B cell (primary cell): ENCODE results near the gene CD163L1. TPM values are rescaled to one million over a fixed set of nuclear protein-coding genes. Genes with fewer than 3 reads are reported as not detected.

Experiments
- ATAC-seq: fragments of 200-7000 bp; cut with Tn5 transposase; one replicate; pipeline ENCODE4 v1.10.0; 2021; ENCODE audit warnings: low read depth, mild to moderate bottlenecking, moderate number of reproducible peaks, moderate library complexity
- CTCF ChIA-PET: fragments of 350-600 bp; sonication (Branson Sonifier 250); formaldehyde crosslinking; loops from one replicate; lab custom pipeline; 2021; ENCODE audit warnings: antibody characterized with exemption, inconsistent platforms; lab: Charles Lee
- POLR2A ChIA-PET: fragments of 350-600 bp; sonication (Branson Sonifier 250); formaldehyde crosslinking; loops from one replicate; lab custom pipeline; 2021; ENCODE audit warnings: antibody characterized with exemption; lab: Charles Lee
- DNase-seq: peaks from one replicate; pipeline ENCODE4 v3.0.0; 2013
- H2AFZ ChIP-seq: 2 replicates; pipeline ENCODE4 v1.6.1; 2012; ENCODE audit warnings: mild to moderate bottlenecking, low read depth, low read length; ENCODE audit not compliant: insufficient read depth, poor library complexity, severe bottlenecking
- H3K27ac ChIP-seq, 2 donors: 1 replicate in 1 of 2; 2 replicates in 1 of 2; pipeline ENCODE4 v1.5.1; 2012 to 2013; ENCODE audit warnings: low read length in 2 of 2, mild to moderate bottlenecking in 2 of 2, moderate library complexity in 1 of 2
- H3K27me3 ChIP-seq, 4 experiments: fragments of 200-600 bp in 1 of 4; sonication (generic) in 1 of 4; replicated peaks in 1 of 4; 1 replicate in 2 of 4; 2 replicates in 2 of 4; pipeline versions ENCODE4 v1.6.1 to v1.7.0; 2013 to 2016; ENCODE audit warnings: low read length in 3 of 4, mild to moderate bottlenecking in 2 of 4, mixed read lengths in 1 of 4, moderate library complexity in 1 of 4; ENCODE audit not compliant: insufficient read depth in 4 of 4, control insufficient read depth in 3 of 4; ENCODE audit errors: control extremely low read depth in 1 of 4
- H3K36me3 ChIP-seq, 2 experiments: replicated peaks in 1 of 2; 1 replicate in 1 of 2; 2 replicates in 1 of 2; pipeline versions ENCODE4 v1.6.1 to v1.7.1; 2013; ENCODE audit warnings: low read length in 1 of 2; ENCODE audit not compliant: insufficient read depth in 2 of 2, control insufficient read depth in 1 of 2; ENCODE audit errors: control extremely low read depth in 1 of 2, extremely low read depth in 1 of 2
- H3K4me1 ChIP-seq, 2 donors: fragments of 200-600 bp in 1 of 2; sonication (generic) in 1 of 2; 1 replicate in 1 of 2; 2 replicates in 1 of 2; pipeline versions ENCODE4 v1.5.1 to v1.6.1; 2013 to 2017; ENCODE audit warnings: low read length in 2 of 2; ENCODE audit not compliant: control insufficient read depth in 2 of 2, insufficient read depth in 2 of 2
- H3K4me2 ChIP-seq: replicated peaks from 2 replicates; pipeline ENCODE3; 2012; ENCODE audit warnings: mild to moderate bottlenecking, low read depth, low read length; ENCODE audit not compliant: poor library complexity, severe bottlenecking
- H3K4me3 ChIP-seq, 5 experiments: fragments of 200-600 bp in 1 of 5; sonication (generic) in 1 of 5; 1 replicate in 3 of 5; 2 replicates in 2 of 5; pipeline versions ENCODE4 v1.5.1 to v1.7.0; 2011 to 2016; ENCODE audit warnings: low read length in 4 of 5, mild to moderate bottlenecking in 4 of 5, low read depth in 2 of 5, control low read depth in 1 of 5, moderate library complexity in 1 of 5; ENCODE audit not compliant: insufficient read depth in 1 of 5; ENCODE audit errors: control extremely low read depth in 1 of 5, extremely low read depth in 1 of 5
- H3K79me2 ChIP-seq: fragments of 200-600 bp; sonication (generic); one replicate; pipeline ENCODE4 v1.6.0; 2016; ENCODE audit warnings: low read length; ENCODE audit not compliant: control insufficient read depth, insufficient read depth
- H3K9ac ChIP-seq: fragments of 200-600 bp; sonication (generic); 2 replicates; pipeline ENCODE4 v1.6.1; 2017; ENCODE audit warnings: mild to moderate bottlenecking, low read length, moderate library complexity
- H3K9me3 ChIP-seq, 3 donors: one replicate each; pipeline versions ENCODE4 v1.6.1 to v1.7.1; 2013; ENCODE audit warnings: low read length in 2 of 3; ENCODE audit not compliant: control insufficient read depth in 2 of 3, insufficient read depth in 1 of 3; ENCODE audit errors: control extremely low read depth in 1 of 3
- H4K20me1 ChIP-seq: 2 replicates; pipeline ENCODE4 v1.6.0; 2012; ENCODE audit warnings: mild to moderate bottlenecking, low read length; ENCODE audit not compliant: insufficient read depth, control insufficient read depth, poor library complexity, severe bottlenecking
- H3K27ac Mint-ChIP-seq: one replicate; pipeline ENCODE4 v1.8.0; 2021; ENCODE audit warnings: mixed read lengths
- H3K27me3 Mint-ChIP-seq: one replicate; pipeline ENCODE4 v1.8.0; 2021; ENCODE audit warnings: mixed read lengths
- H3K4me1 Mint-ChIP-seq: one replicate; pipeline ENCODE4 v1.8.0; 2021; ENCODE audit warnings: mixed read lengths
- H3K4me3 Mint-ChIP-seq: one replicate; pipeline ENCODE4 v1.8.0; 2021; ENCODE audit warnings: mixed read lengths
- H3K9me3 Mint-ChIP-seq: one replicate; pipeline ENCODE4 v1.8.0; 2022; ENCODE audit warnings: mixed read lengths; ENCODE audit not compliant: insufficient read depth
- EZH2 ChIP-seq: IDR thresholded peaks from 2 replicates; pipeline ENCODE4 v1.6.1; 2012; ENCODE audit warnings: borderline replicate concordance, low read depth, mild to moderate bottlenecking, moderate library complexity, low read length; ENCODE audit not compliant: insufficient read depth, poor library complexity, severe bottlenecking
- WGBS: methylation state at CpG from one replicate; pipeline ENCODE4 v1.1.5; 2013; ENCODE audit warnings: missing lambda C conversion rate; ENCODE audit not compliant: insufficient coverage; 5-methylcytosine and 5-hydroxymethylcytosine counted together
- intact Hi-C: fragments of 100-400 bp; cut with micrococcal nuclease; formaldehyde crosslinking; loops from one replicate; pipeline ENCODE4 v1.10.0; 2022
- polyA plus RNA-seq: library from polyadenylated mRNA; depleted of rRNA; stranded (reverse); fragments of >200 nt; gene quantifications from 2 replicates; pipeline ENCODE4 v1.2.3, GENCODE V29; 2012
- total RNA-seq, 2 donors: library from RNA; stranded (reverse); fragments of 120-200 nt in 1 of 2; gene quantifications; 1 replicate in 1 of 2; 2 replicates in 1 of 2; pipeline versions ENCODE4 v1.2.3 to v1.2.4, GENCODE V29; 2013 to 2022
- TF ChIP-seq, protein P1 (sequence below): fragments of 200-600 bp; IDR thresholded peaks from one replicate; pipeline ENCODE4 v1.8.0; 2022; ENCODE audit warnings: antibody characterized with exemption, mild to moderate bottlenecking

CD163L1 gene
- total and polyA plus RNA-seq, 2 donors (not counting 1 experiment from before 2014, with no cell fraction given), result 0.32 TPM; not detected in 1

DNA sequence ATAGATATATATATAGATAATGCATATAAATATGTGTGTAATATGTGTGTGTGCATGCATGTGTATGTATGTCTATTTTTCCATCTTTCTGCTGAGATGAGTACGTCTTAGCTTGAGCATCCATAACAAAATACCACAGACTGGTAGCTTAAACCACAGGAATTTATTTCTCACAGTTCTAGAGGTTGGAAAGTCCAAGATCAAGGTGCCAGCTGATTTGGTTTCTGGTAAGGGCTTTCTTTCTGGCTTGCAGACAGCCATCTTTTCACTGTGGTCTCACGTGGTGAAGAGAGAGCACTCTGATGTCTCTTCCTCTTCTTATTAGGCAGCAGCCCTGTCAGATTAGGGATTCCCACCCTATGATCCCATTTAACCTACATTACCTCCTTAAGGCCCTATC lies 92.8 kb downstream of the CD163L1 start:
- H3K9ac ChIP-seq, result no peak overlapping the region
- TF ChIP-seq, protein P1, sequence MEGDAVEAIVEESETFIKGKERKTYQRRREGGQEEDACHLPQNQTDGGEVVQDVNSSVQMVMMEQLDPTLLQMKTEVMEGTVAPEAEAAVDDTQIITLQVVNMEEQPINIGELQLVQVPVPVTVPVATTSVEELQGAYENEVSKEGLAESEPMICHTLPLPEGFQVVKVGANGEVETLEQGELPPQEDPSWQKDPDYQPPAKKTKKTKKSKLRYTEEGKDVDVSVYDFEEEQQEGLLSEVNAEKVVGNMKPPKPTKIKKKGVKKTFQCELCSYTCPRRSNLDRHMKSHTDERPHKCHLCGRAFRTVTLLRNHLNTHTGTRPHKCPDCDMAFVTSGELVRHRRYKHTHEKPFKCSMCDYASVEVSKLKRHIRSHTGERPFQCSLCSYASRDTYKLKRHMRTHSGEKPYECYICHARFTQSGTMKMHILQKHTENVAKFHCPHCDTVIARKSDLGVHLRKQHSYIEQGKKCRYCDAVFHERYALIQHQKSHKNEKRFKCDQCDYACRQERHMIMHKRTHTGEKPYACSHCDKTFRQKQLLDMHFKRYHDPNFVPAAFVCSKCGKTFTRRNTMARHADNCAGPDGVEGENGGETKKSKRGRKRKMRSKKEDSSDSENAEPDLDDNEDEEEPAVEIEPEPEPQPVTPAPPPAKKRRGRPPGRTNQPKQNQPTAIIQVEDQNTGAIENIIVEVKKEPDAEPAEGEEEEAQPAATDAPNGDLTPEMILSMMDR, result no peak
- no peak for TF ChIP-seq EZH2
- ATAC-seq (no peak), DNase-seq (no peak)
- H3K4me1 Mint-ChIP-seq, result no peaks in the 10 kb centered on the region
- H3K4me2 ChIP-seq, result no peak overlapping the region
- intact Hi-C loops, result no loop called here
- H3K9me3 Mint-ChIP-seq, result no peaks in the 10 kb centered on the region
- no peaks in the 10 kb centered on the region for H3K79me2 ChIP-seq
- H3K4me1 ChIP-seq, result no peaks in the 10 kb centered on the region
- H3K4me3 Mint-ChIP-seq, result no peak overlapping the region
- peaks cover 14% of the 10 kb centered on the region for H3K27me3 Mint-ChIP-seq
- H2AFZ ChIP-seq, result no peak overlapping the region
- ChIA-PET POLR2A (no interaction called here), CTCF (no interaction called here)
- H3K36me3 ChIP-seq, result no peaks in the 10 kb centered on the region
- H3K27ac Mint-ChIP-seq, result no peak overlapping the region
- peaks cover 0 to 9% (median 4%) of the 10 kb centered on the region in 4 experiments for H3K27me3 ChIP-seq
- WGBS, result no CpG with 5 or more reads among the region's 2 CpGs
- H3K27ac ChIP-seq, result no peak overlapping the region
- H4K20me1 ChIP-seq, result no peaks in the 10 kb centered on the region
- no peaks in the 10 kb centered on the region for H3K9me3 ChIP-seq
- no peak overlapping the region for H3K4me3 ChIP-seq

DNA sequence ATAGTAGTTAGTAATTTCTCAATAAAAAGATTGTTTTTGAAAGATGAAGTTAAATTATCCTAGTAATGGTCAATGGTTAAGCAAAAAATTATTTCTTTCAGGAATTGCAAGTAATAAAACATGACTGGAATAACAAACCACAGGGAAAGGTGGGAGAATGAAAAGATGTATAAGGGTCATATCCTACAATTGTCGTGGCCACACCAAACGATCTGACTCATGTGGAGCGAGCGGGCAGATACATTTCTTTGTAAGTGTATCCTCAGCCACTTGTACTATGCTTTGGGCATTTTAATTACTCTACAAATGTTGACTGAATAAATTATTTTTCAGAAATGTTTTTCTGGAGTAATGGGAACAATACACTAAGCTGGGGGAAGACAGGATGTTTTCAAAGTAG lies 94.5 kb downstream of the CD163L1 start:
- Mint-ChIP-seq H3K4me3 (no peak overlapping the region), H3K9me3 (no peaks in the 10 kb centered on the region), H3K27ac (no peak overlapping the region), H3K4me1 (no peaks in the 10 kb centered on the region), H3K27me3 (peaks cover 7% of the 10 kb centered on the region)
- Histone ChIP-seq H3K27me3 (peaks cover 0 to 9% (median 4%) of the 10 kb centered on the region in 4 experiments), H3K9me3 (peaks cover 0 to 5% (median 0%) of the 10 kb centered on the region in 3 donors), H4K20me1 (no peaks in the 10 kb centered on the region), H3K4me2 (no peak overlapping the region), H3K4me3 (no peak overlapping the region), H3K79me2 (no peaks in the 10 kb centered on the region), H2AFZ (no peak overlapping the region), H3K4me1 (no peaks in the 10 kb centered on the region), H3K36me3 (no peaks in the 10 kb centered on the region), H3K9ac (no peak overlapping the region), H3K27ac (no peak overlapping the region)
- ATAC-seq (no peak), DNase-seq (no peak)
- no peak for TF ChIP-seq EZH2
- TF ChIP-seq, protein P1, result no peak
- no CpG with 5 or more reads among the region's 4 CpGs for WGBS
- ChIA-PET CTCF (no interaction called here), POLR2A (no interaction called here)
- intact Hi-C loops, result no loop called here
